NCI-H2196 (cell line): ENCODE results near the gene P2RX7.
"Not testable (repeated sequence)": the region's sequence is repeated elsewhere in the genome, so short reads cannot be mapped to it uniquely, and the experiment has no call there.

Experiments
- DNase-seq: peaks from one replicate; lab custom pipeline; 2025; ENCODE audit not compliant: unreplicated experiment; lab: John Stamatoyannopoulos, UW

P2RX7 gene

DNA sequence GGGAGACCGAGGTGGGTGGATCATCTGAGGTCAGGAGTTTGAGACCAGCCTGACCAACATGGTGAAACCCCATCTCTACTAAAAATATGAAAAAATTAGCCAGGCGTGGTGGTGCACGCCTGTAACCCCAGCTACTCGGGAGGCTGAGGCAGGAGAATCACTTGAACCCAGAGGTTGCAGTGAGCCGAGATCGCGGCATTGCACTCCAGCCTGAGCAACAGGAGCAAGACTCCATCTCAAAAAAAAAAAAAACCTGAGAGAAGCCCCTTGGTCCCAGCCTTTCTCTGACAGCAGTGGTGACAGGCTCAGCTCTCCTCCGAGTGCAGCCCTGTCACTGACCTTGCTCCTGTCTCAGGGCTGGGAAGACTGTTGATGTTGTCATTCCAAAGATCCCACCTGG lies 94.2 kb downstream of the P2RX7 start:
- not testable (repeated sequence) for DNase-seq

DNA sequence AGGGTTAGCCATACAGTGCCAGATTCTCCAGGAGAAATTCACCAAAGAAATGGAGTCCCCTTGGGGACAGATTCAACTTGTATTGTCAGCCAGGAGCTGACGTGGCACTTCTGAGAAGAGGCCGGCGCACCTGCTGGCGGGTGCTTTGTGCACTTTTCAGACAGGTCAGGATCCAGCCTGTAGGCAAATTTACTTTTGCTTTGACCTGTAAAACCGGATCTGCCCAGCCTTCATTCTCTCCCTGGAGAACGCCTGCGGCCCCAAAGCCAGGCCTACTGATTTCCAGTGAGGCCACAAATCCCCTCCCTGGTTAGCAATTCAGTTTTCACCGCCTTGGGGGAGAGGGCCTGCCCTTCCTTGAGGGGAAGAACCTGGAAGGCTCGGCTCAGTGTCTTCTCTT lies 94.6 kb downstream of the P2RX7 start:
- DNase-seq: peak; percentile 82

DNA sequence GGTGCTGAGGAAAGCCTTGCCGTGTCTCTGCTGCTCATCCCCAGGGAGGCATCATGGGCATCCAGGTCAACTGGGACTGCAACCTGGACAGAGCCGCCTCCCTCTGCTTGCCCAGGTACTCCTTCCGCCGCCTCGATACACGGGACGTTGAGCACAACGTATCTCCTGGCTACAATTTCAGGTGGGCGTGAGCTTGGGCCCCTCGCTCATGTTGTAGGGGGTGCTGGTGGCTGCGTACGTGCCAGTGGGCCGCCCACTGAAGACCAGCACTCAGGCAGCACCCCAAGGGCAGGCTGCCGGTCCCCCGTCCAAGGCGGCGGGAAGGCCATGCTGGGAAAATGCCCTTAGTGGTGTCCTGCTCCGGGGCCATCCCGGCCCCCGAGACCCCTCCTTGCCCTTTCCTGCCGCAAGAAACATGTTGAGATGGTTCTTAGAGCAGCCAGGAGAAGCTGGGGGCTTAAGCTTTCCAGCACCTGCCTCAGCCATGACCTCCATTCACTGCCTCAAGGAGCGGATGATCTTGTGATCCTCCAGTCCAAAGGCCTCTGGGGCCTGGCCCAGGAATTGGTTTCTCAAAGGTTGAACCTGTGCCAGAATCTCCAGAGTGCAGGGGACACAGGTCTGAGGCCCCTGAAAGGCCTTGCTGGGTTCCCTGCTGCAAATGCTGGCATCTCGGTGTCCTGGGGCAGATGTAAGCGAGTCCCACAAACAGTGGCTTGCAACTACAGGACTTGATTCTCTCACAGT lies 96.4 kb downstream of the P2RX7 start:
- DNase-seq: no peak

DNA sequence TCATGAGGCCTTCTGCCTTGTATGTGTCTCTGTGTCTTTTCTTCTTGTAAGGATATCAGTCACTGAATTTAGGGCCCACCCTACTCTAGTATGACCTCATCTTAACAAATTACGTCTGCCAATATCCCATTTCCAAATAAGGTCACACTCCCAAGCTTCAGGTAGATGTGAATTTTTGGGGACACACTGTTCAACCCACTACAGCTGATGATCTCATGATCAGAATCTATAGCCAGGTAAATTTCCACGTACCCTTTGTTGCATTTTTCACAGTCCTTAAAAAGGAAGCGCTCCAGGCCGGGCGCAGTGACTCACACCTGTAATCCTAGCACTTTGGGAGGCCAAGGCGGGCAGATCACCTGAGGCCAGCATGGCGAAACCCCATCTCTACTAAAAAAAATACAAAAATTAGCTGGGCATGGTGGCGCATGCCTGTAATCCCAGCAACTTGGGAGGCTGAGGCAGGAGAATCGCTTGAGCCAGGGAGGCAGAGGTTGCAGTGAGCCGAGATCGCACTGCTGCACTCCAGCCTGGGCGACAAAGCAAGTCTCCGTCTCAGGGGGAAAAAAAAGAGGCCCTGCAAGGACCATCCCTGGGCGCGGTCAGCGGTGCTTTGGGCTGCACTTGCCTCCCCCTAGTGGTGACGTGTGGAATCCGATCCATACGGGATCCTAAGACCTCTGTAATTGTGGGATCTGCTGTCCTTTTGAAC lies 97.3 kb downstream of the P2RX7 start:
- peak; percentile 46 for DNase-seq

DNA sequence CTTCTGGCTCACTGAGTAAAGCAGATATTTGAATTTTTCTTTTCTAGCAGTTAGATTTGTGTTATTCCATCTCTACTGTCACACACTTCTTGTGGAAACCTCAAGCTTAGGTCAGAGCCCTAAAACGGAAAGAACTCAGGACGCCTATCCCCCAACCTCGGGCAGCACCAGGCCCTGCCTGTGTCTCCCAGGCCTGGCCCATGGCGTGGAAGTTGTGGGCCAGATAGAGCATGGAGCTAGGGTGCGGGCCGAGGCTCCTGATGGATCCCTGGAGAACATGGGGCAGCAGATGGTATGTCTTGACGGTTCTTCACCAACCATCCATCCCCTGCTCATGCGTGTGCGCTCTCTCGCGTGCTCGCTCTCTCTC lies 97.8 kb downstream of the P2RX7 start:
- DNase-seq: no peak

DNA sequence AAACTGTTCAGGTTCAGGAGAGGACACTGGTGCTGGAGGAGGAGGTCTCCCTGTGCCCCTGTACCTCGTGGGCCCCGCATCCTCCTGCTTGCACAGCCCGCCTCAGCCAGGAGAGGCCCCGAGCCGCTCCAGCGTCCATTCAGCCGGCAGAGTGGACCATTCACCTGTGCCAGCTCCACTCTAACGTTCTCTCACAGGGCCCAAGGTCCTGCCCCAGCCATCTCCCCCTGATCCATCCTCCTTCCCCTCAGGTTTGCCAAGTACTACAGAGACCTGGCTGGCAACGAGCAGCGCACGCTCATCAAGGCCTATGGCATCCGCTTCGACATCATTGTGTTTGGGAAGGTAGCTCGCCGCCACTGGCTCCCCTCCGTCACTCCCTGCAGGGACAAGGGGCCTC lies 99.5 kb downstream of the P2RX7 start:
- no peak for DNase-seq

DNA sequence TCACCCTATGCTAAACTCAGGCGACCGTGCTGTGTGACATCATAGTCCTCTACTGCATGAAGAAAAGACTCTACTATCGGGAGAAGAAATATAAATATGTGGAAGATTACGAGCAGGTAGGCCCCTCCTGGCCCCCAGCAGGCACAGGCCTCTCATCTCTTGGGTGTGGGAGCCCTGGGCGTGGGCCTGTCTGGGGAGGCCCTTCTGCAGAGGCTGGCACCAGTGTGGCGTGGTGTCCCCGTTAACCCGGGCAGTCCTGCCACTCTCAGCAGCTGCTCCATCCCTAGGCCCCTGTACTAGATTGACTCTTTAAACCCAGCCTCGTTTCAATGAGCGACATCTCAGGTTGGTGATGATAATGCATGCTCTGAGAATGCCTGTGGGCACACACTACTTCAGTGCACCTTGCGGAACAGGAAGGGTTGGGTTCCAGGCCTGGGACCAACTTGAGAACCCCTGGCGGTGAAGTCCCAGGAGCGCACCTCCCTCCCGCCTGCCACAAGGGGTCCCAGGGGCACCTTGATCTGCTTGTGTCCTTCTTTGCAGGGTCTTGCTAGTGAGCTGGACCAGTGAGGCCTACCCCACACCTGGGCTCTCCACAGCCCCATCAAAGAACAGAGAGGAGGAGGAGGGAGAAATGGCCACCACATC lies 100.4 kb downstream of the P2RX7 start:
- DNase-seq: no peak

DNA sequence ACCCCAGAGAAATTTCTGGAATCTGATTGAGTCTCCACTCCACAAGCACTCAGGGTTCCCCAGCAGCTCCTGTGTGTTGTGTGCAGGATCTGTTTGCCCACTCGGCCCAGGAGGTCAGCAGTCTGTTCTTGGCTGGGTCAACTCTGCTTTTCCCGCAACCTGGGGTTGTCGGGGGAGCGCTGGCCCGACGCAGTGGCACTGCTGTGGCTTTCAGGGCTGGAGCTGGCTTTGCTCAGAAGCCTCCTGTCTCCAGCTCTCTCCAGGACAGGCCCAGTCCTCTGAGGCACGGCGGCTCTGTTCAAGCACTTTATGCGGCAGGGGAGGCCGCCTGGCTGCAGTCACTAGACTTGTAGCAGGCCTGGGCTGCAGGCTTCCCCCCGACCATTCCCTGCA lies 100.9 kb downstream of the P2RX7 start:
- DNase-seq: no peak

DNA sequence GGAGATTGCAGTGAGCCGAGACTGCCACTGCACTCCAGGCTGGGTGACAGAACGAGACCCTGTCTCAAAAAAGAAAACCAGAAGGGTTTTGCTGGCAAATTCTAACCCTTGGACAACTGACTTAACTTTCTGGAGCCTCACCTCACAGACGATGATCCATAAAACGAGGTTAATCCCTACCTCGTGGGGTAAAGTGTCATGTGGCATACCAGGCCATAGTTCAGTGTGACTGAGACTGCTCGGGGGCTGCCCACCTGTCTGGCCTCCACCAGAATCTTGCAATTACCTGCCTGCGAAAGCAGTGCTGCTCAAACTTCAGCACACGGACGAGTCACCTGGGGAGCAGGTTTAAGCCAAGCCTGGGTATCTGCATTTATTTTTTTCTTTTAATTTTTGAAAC lies 104.1 kb downstream of the P2RX7 start:
- DNase-seq: no peak

DNA sequence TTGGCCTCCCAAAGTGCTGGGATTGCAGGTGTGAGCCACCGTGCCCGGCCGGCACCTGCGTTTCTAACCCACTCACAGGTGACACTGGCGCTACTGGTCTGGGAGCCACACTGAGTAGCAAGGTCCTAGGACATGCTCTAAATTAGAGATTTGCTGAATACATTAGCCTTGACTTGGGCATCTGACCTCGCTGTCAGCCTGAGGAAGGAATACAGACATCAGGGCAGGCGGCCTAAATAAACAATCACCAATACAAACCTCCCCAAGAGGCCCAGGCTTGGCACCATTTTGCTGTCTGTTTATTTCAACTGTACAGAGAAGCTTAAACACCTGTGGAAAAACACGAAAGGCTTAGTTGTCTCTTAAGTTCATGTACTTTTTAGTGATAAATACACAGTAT lies 104.7 kb downstream of the P2RX7 start:
- DNase-seq: peak; percentile 50
